Fibroblast of the aortic adventitia (primary cell): ENCODE measurements around the gene PCDH1. TPM values are rescaled to one million over a fixed set of nuclear protein-coding genes. Genes with fewer than 3 reads are reported as not detected.

Experiments used
- DNase-seq: peaks from one replicate; pipeline ENCODE4 v3.0.0-alpha.2; 2010; ENCODE audit warnings: low read depth
- H3K4me3 ChIP-seq: 2 replicates; pipeline ENCODE4 v1.5.1; 2011; ENCODE audit warnings: low read depth, mild to moderate bottlenecking, control low read depth, low read length, moderate library complexity
- total RNA-seq: library from RNA; depleted of rRNA; stranded (reverse); fragments of >200 nt; gene quantifications from 2 replicates; pipeline ENCODE4 v1.2.3, GENCODE V29; 2012; ENCODE audit warnings: low replicate concordance
- TF ChIP-seq, protein P1 (sequence below): IDR thresholded peaks from 2 replicates; pipeline ENCODE4 v1.5.1; 2011; ENCODE audit warnings: mild to moderate bottlenecking, low read length, control low read depth, inconsistent platforms; ENCODE audit not compliant: insufficient read depth

PCDH1 gene
- total RNA-seq, 1 donor = 0.90 TPM

DNA sequence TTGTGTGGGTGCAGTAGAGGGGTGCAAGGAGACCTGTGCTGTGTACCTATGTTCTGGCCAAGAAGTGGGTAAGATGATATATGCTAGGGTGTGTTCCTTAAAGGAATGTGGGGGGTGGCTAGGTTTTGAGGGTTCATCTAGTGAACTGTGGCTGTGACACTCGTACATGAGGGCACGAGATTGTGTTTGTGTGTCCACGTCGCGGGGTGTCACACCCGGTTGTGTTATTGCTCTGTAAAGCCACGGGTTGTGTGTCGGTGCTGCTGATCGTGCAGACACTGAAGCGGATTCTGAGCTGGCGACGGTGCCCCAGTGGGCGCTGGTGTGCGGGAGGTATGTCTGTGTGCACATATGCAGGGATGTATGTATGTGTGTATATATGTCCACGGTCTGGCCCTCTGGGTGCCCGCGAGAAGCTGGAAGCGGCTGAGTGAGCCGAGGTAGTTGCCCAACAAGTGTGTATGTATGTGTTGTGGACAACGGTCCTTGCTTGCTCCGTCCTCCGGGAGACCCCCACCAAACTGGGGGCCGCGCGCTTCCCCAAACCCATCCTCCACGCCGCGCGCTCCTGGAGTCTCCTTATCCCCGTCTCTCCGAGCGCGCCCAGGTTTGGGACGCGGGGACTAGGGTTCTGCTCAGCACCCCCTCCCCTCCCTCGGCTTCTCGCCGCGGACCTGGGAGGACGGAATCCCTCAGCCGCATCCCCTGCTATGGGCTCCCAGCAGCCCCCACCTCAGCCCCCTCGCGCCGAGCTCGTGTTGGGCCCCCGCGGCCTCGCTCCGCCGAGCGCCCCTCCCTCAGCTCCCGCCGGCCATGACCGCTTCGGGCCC is 639 bp downstream of the PCDH1 start:
- peak overlapping the region; percentile 58 for H3K4me3 ChIP-seq
- DNase-seq = no peak

GRCh38 chr5:141876628-141877355 is 1.4 kb downstream of the PCDH1 start:
- TF ChIP-seq, protein P1, sequence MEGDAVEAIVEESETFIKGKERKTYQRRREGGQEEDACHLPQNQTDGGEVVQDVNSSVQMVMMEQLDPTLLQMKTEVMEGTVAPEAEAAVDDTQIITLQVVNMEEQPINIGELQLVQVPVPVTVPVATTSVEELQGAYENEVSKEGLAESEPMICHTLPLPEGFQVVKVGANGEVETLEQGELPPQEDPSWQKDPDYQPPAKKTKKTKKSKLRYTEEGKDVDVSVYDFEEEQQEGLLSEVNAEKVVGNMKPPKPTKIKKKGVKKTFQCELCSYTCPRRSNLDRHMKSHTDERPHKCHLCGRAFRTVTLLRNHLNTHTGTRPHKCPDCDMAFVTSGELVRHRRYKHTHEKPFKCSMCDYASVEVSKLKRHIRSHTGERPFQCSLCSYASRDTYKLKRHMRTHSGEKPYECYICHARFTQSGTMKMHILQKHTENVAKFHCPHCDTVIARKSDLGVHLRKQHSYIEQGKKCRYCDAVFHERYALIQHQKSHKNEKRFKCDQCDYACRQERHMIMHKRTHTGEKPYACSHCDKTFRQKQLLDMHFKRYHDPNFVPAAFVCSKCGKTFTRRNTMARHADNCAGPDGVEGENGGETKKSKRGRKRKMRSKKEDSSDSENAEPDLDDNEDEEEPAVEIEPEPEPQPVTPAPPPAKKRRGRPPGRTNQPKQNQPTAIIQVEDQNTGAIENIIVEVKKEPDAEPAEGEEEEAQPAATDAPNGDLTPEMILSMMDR = no peak
- DNase-seq = no peak
- H3K4me3 ChIP-seq = no peak overlapping the region

More for the DNA sequence above, 639 bp downstream of the PCDH1 start:
- TF ChIP-seq, protein P1 = no peak

DNA sequence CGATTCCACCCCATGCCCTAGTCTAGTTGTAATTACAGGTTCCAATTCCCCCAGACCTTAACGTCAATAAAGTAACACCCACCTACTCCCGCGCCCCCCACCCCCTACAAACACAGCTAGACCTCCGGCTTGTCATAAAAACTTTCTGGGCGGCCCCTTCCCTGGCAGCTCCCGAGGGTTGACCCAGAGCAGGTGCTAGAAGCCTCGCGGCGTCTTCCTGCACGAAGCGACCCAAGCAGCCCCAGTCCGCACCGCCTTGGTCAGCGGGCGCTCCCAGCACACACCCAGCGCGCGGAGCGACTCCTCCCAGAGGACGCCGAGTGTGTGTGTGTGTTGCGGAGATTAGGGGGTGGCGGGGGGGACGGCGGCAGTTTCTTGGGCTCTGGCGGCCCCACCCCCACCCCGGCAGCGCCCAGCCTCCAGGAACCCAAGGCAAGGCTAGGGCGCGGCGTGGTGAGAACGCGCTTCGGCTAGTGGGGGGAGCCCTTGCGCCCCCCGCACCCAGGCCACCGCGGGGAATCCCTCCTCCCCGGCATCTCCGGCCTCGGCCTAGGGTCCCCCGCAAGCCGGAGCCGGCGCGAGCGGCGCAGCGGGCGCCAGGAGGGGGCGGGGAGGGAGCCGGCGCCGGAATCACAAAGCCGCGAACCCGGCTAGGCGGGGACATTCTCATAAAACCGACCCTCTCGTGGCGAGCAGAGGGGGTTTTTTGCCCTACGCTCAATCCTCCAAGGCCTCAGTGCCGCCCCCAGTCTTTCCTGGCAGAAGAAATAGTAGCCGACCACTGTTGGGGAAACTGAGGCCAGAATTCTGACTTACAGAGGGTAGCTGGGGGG is 2.2 kb downstream of the PCDH1 start:
- TF ChIP-seq, protein P1 = no peak
- H3K4me3 ChIP-seq = no peak overlapping the region
- no peak for DNase-seq

- DNase-seq = no peak
- H3K4me3 ChIP-seq = no peak overlapping the region
- TF ChIP-seq, protein P1 = no peak
Measured at GRCh38 chr5:141875022-141875740, 3.0 kb downstream of the PCDH1 start.

DNA sequence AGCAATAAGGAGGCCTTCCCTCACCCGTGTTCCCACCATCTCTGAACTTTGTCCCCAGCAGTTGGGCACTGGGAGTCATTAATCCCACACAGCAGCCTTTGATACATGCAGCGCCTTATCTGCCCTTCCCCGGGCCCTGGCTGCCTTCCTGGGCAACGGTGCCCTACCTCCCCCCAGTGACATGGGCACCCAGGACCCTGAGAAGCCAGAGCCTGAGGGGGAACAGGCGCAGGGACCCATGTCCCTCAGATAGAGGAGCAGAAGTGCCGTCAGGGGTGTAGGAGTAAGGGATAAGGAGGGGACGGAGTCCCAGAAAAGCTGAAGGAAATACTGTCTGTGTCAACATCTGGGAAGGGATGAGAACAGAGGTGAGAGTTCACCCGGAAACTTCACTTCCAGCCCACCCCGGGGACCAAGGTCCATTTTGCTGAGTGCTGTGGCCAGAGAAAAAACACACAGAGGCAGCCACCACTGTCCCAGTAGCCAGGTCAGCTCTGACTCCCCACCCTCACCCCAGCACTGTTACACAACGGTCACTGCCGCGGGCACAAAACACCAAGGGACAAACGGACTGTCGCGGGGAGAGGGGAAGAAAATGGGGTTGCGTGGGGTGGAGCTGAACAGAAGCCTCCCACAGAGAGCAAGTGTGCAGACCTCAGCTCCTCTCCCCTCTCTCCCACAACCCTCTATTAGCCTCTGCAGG is 3.8 kb downstream of the PCDH1 start:
- TF ChIP-seq, protein P1 = no peak
- no peak overlapping the region for H3K4me3 ChIP-seq
- no peak for DNase-seq
